ENCODE results near the gene RAB17.

The RAB17 gene

GRCh38 chr2:237558961-237559641 is 31.4 kb downstream of the RAB17 start:
- peak; percentile 91 for DNase-seq (ENCODE audit: low read depth)

- no peak for DNase-seq (ENCODE audit: low read depth)
Observed at GRCh38 chr2:237557633-237558015, 32.9 kb downstream of the RAB17 start.

- DNase-seq (ENCODE audit: low read depth), result no peak
Observed at GRCh38 chr2:237556773-237557632, 33.5 kb downstream of the RAB17 start.

GRCh38 chr2:237555560-237555959 is 35.0 kb downstream of the RAB17 start:
- DNase-seq (ENCODE audit: low read depth), result no peak

- no peak for DNase-seq (ENCODE audit: low read depth)
Observed at GRCh38 chr2:237553948-237554347, 36.6 kb downstream of the RAB17 start.

- no peak for DNase-seq (ENCODE audit: low read depth)
Observed at GRCh38 chr2:237552908-237553307, 37.6 kb downstream of the RAB17 start.

GRCh38 chr2:237551071-237551574 is 39.4 kb downstream of the RAB17 start:
- no peak for DNase-seq (ENCODE audit: low read depth)

- no peak for DNase-seq (ENCODE audit: low read depth)
Observed at GRCh38 chr2:237549643-237550415, 40.7 kb downstream of the RAB17 start.

GRCh38 chr2:237549216-237549615 is 41.3 kb downstream of the RAB17 start:
- DNase-seq (ENCODE audit: low read depth), result no peak

GRCh38 chr2:237547841-237548416 is 42.6 kb downstream of the RAB17 start:
- DNase-seq (ENCODE audit: low read depth), result no peak

- DNase-seq (ENCODE audit: low read depth), result no peak
Observed at GRCh38 chr2:237546876-237547395, 43.6 kb downstream of the RAB17 start.

- DNase-seq (ENCODE audit: low read depth), result no peak
Observed at GRCh38 chr2:237546040-237546875, 44.3 kb downstream of the RAB17 start.

- no peak for DNase-seq (ENCODE audit: low read depth)
Observed at GRCh38 chr2:237542001-237542704, 48.4 kb downstream of the RAB17 start.

GRCh38 chr2:237541243-237541642 is 49.3 kb downstream of the RAB17 start:
- no peak for DNase-seq (ENCODE audit: low read depth)

GRCh38 chr2:237540823-237541222 is 49.7 kb downstream of the RAB17 start:
- peak; percentile 63 for DNase-seq (ENCODE audit: low read depth)

- no peak for DNase-seq (ENCODE audit: low read depth)
Observed at GRCh38 chr2:237540223-237540775, 50.2 kb downstream of the RAB17 start.

GRCh38 chr2:237539681-237540080 is 50.9 kb downstream of the RAB17 start:
- no peak for DNase-seq (ENCODE audit: low read depth)

GRCh38 chr2:237538901-237539300 is 51.6 kb downstream of the RAB17 start:
- no peak for DNase-seq (ENCODE audit: low read depth)

- DNase-seq (ENCODE audit: low read depth), result no peak
Observed at GRCh38 chr2:237538001-237538720, 52.4 kb downstream of the RAB17 start.
